ENCODE results near the gene RNPS1. TPM values are rescaled to one million over a fixed set of nuclear protein-coding genes. Genes with fewer than 3 reads are reported as not detected.
A peak's percentile ranks its signal among the peaks of the same experiment; 100 is the strongest.

Gene RNPS1
- total and polyA plus RNA-seq, 9 of the 15 experiments (the other 6 are each of a cell fraction or from before 2014, with no cell fraction given): 44.9 to 338 (median 202) TPM

GRCh38 chr16:2213817-2214718, 53.9 kb downstream of the RNPS1 start (continued):
- TF ChIP-seq, protein P1, sequence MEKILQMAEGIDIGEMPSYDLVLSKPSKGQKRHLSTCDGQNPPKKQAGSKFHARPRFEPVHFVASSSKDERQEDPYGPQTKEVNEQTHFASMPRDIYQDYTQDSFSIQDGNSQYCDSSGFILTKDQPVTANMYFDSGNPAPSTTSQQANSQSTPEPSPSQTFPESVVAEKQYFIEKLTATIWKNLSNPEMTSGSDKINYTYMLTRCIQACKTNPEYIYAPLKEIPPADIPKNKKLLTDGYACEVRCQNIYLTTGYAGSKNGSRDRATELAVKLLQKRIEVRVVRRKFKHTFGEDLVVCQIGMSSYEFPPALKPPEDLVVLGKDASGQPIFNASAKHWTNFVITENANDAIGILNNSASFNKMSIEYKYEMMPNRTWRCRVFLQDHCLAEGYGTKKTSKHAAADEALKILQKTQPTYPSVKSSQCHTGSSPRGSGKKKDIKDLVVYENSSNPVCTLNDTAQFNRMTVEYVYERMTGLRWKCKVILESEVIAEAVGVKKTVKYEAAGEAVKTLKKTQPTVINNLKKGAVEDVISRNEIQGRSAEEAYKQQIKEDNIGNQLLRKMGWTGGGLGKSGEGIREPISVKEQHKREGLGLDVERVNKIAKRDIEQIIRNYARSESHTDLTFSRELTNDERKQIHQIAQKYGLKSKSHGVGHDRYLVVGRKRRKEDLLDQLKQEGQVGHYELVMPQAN (IDR thresholded peaks at IDR 0.05; ENCODE audit: borderline replicate concordance): no peak
- TF ChIP-seq, protein P2, sequence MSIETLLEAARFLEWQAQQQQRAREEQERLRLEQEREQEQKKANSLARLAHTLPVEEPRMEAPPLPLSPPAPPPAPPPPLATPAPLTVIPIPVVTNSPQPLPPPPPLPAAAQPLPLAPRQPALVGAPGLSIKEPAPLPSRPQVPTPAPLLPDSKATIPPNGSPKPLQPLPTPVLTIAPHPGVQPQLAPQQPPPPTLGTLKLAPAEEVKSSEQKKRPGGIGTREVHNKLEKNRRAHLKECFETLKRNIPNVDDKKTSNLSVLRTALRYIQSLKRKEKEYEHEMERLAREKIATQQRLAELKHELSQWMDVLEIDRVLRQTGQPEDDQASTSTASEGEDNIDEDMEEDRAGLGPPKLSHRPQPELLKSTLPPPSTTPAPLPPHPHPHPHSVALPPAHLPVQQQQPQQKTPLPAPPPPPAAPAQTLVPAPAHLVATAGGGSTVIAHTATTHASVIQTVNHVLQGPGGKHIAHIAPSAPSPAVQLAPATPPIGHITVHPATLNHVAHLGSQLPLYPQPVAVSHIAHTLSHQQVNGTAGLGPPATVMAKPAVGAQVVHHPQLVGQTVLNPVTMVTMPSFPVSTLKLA (conservative IDR thresholded peaks at IDR 0.05): no peak
- no peak for TF ChIP-seq SMAD1 (IDR thresholded peaks at IDR 0.05; ENCODE audit: low read depth, low read length, partially characterized antibody)
- TF ChIP-seq SRSF7 (optimal IDR thresholded peaks at IDR 0.05; ENCODE audit: low read depth, low read length): no peak
- TF ChIP-seq ZNF239 (CRISPR knock-in tag; IDR thresholded peaks at IDR 0.05): no peak
- TF ChIP-seq ZC3H4 (CRISPR knock-in tag; IDR thresholded peaks at IDR 0.05; ENCODE audit: borderline replicate concordance): no peak
- no peak for TF ChIP-seq MTF1 (CRISPR knock-in tag; IDR thresholded peaks at IDR 0.05; ENCODE audit: borderline replicate concordance)
- TF ChIP-seq NCOR1 (IDR thresholded peaks at IDR 0.05): no peak
- no peak for TF ChIP-seq MYBL2 (IDR thresholded peaks at IDR 0.05; ENCODE audit: low read depth)
- TF ChIP-seq MYBL2 (CRISPR knock-in tag; IDR thresholded peaks at IDR 0.05; ENCODE audit: borderline replicate concordance): no peak
- TF ChIP-seq ZBTB5 (IDR thresholded peaks at IDR 0.05): no peak
- no peak for TF ChIP-seq USF1 (CRISPR knock-in tag; IDR thresholded peaks at IDR 0.05)
- no peak for TF ChIP-seq SREBF2 (CRISPR knock-in tag; IDR thresholded peaks at IDR 0.05)
- TF ChIP-seq CXXC5 (CRISPR knock-in tag; IDR thresholded peaks at IDR 0.05): no peak
- TF ChIP-seq NFE2 (IDR thresholded peaks at IDR 0.05; ENCODE audit: low read depth): peak; percentile 15; the same call in 1 of the 2 replicates
- no peak for TF ChIP-seq KAT8 (IDR thresholded peaks at IDR 0.05; ENCODE audit: low read depth)
- no peak for TF ChIP-seq SMARCC2 (IDR thresholded peaks at IDR 0.05; ENCODE audit: low read depth)
- no peak for TF ChIP-seq RBM25 (IDR thresholded peaks at IDR 0.05; ENCODE audit: low read depth, low read length, severe bottlenecking)
- TF ChIP-seq, protein P3, sequence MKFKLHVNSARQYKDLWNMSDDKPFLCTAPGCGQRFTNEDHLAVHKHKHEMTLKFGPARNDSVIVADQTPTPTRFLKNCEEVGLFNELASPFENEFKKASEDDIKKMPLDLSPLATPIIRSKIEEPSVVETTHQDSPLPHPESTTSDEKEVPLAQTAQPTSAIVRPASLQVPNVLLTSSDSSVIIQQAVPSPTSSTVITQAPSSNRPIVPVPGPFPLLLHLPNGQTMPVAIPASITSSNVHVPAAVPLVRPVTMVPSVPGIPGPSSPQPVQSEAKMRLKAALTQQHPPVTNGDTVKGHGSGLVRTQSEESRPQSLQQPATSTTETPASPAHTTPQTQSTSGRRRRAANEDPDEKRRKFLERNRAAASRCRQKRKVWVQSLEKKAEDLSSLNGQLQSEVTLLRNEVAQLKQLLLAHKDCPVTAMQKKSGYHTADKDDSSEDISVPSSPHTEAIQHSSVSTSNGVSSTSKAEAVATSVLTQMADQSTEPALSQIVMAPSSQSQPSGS (CRISPR knock-in tag; IDR thresholded peaks at IDR 0.05): no peak

All from K562 (cell line).